Neural cell (in vitro differentiated cells): ENCODE measurements around the gene IRX3. TPM values are rescaled to one million over a fixed set of nuclear protein-coding genes. Genes with fewer than 3 reads are reported as not detected.

Experiments
- H2AFZ ChIP-seq: fragments of 200-600, 300-800 bp; sonication (generic), shearing (Covaris generic); 2 replicates; pipeline ENCODE4 v1.6.0; 2014; ENCODE audit warnings: low read depth, mild to moderate bottlenecking, antibody characterized with exemption, low read length, moderate library complexity
- H3F3A ChIP-seq: fragments of 200-600 bp; shearing (Covaris generic); 2 replicates; pipeline ENCODE4 v1.6.1; 2016; ENCODE audit warnings: mild to moderate bottlenecking, moderate library complexity, mixed read lengths, antibody characterized with exemption, low read length; ENCODE audit not compliant: insufficient read depth, poor library complexity, severe bottlenecking
- H3K27ac ChIP-seq: fragments of 200-600, 300-800 bp; sonication (generic), shearing (Covaris generic); 2 replicates; pipeline ENCODE4 v1.5.1; 2014; ENCODE audit warnings: mild to moderate bottlenecking, low read length, moderate library complexity
- H3K27me3 ChIP-seq: fragments of 300-800, 200-600 bp; sonication (generic), shearing (Covaris generic); 2 replicates; pipeline ENCODE4 v1.6.0; 2014; ENCODE audit warnings: mild to moderate bottlenecking, low read depth, low read length, moderate library complexity; ENCODE audit not compliant: insufficient read depth
- H3K36me3 ChIP-seq: fragments of 300-800, 200-600 bp; sonication (generic), shearing (Covaris generic); 2 replicates; pipeline ENCODE4 v1.5.1; 2014; ENCODE audit warnings: mild to moderate bottlenecking, antibody characterized with exemption, low read length, moderate library complexity; ENCODE audit not compliant: insufficient read depth
- H3K4me2 ChIP-seq: fragments of 300-800, 200-600 bp; sonication (generic), shearing (Covaris generic); 2 replicates; pipeline ENCODE4 v1.6.0; 2014; ENCODE audit warnings: mild to moderate bottlenecking, low read length
- H3K4me3 ChIP-seq: fragments of 300-800, 200-600 bp; sonication (generic), shearing (Covaris generic); 2 replicates; pipeline ENCODE4 v1.5.1; 2014; ENCODE audit warnings: mild to moderate bottlenecking, low read length, moderate library complexity
- H3K79me2 ChIP-seq: fragments of 200-600 bp; shearing (Covaris generic); replicated peaks from 2 replicates; pipeline ENCODE4 v1.6.0; 2014; ENCODE audit warnings: mild to moderate bottlenecking, low read length, moderate library complexity; ENCODE audit not compliant: insufficient read depth
- H3K9ac ChIP-seq: fragments of 300-800, 200-600 bp; sonication (generic), shearing (Covaris generic); 2 replicates; pipeline ENCODE4 v1.6.1; 2016; ENCODE audit warnings: mild to moderate bottlenecking, low read length, mixed read lengths
- H3K9me2 ChIP-seq: fragments of 200-600 bp; shearing (Covaris generic); 2 replicates; pipeline ENCODE4 v1.6.1; 2016; ENCODE audit warnings: mild to moderate bottlenecking, low read length, mixed read lengths; ENCODE audit not compliant: insufficient read depth
- H3K9me3 ChIP-seq: fragments of 200-600, 300-800 bp; sonication (generic), shearing (Covaris generic); 2 replicates; pipeline ENCODE4 v1.6.1; 2016; ENCODE audit warnings: mild to moderate bottlenecking, mixed run types, low read length, moderate library complexity, mixed read lengths
- H4K20me1 ChIP-seq: fragments of 200-600 bp; shearing (Covaris generic); 2 replicates; pipeline ENCODE4 v1.6.1; 2016; ENCODE audit warnings: mild to moderate bottlenecking, mixed run types; ENCODE audit not compliant: insufficient read depth
- EP300 ChIP-seq: fragments of 450-650 bp; conservative IDR thresholded peaks from 2 replicates; pipeline ENCODE4 v1.6.1; 2014; ENCODE audit warnings: antibody characterized with exemption, mild to moderate bottlenecking, moderate library complexity; ENCODE audit not compliant: poor library complexity, severe bottlenecking
- EZH2 ChIP-seq: fragments of 200-600, 300-800 bp; shearing (Covaris generic), sonication (generic); IDR thresholded peaks from 2 replicates; pipeline ENCODE4 v1.6.1; 2014; ENCODE audit warnings: antibody characterized with exemption, low read length, borderline replicate concordance, mild to moderate bottlenecking; ENCODE audit not compliant: insufficient read depth, poor library complexity, severe bottlenecking
- MXI1 ChIP-seq: fragments of 450-650 bp; conservative IDR thresholded peaks from 2 replicates; pipeline ENCODE4 v1.6.1; 2014; ENCODE audit warnings: antibody characterized with exemption, mild to moderate bottlenecking; ENCODE audit not compliant: poor library complexity, severe bottlenecking
- POLR2AphosphoS5 ChIP-seq: IDR thresholded peaks from 2 replicates; pipeline ENCODE4 v1.6.1; 2012
- RAD21 ChIP-seq: fragments of 450-650 bp; conservative IDR thresholded peaks from 2 replicates; pipeline ENCODE4 v1.6.1; 2014; ENCODE audit warnings: antibody characterized with exemption, mild to moderate bottlenecking, moderate library complexity
- SMC3 ChIP-seq: fragments of 450-650 bp; conservative IDR thresholded peaks from 2 replicates; pipeline ENCODE4 v1.6.1; 2014; ENCODE audit warnings: antibody characterized with exemption, mild to moderate bottlenecking, moderate library complexity; ENCODE audit not compliant: poor library complexity
- TAF1 ChIP-seq: IDR thresholded peaks from 2 replicates; pipeline ENCODE4 v1.6.1; 2012; ENCODE audit warnings: low read depth
- polyA plus RNA-seq: library from polyadenylated mRNA; depleted of rRNA; stranded (reverse); fragments of >200 nt; gene quantifications from 2 replicates; pipeline ENCODE4 v1.2.3, GENCODE V29; 2014
- TF ChIP-seq, protein P1 (sequence below): fragments of 450-650 bp; IDR thresholded peaks from 2 replicates; pipeline ENCODE4 v1.5.1; 2014; ENCODE audit warnings: antibody characterized with exemption, mild to moderate bottlenecking, moderate library complexity; ENCODE audit not compliant: poor library complexity, severe bottlenecking
- TF ChIP-seq, protein P2 (sequence below): IDR thresholded peaks from 2 replicates; pipeline ENCODE4 v1.6.1; 2012; ENCODE audit warnings: borderline replicate concordance

Gene IRX3
- polyA plus RNA-seq, 1 donor from 2014 or later, result not detected

DNA sequence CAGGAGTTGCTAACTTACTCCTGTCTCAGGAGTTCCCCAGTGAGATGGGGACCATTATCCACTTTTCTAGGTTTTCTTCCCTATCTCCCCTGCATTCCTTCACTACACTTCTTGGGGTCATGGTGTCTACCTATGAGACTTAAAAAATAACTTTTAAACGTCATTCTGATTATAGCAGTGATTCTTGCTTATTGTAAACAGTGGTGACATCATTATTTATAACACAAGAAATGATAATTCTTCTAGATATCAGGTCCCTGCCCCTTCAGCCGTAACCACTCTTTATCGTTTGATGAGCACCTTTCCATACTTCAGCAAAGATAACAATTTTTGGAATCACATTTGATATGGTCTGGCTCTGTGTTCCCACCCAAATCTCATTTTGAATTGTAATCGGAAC lies 27.2 kb upstream of the IRX3 start:
- no peaks in the 10 kb centered on the region for H3K9me3 ChIP-seq
- no peaks in the 10 kb centered on the region for H3K9me2 ChIP-seq
- H3K36me3 ChIP-seq, result no peaks in the 10 kb centered on the region
- no peaks in the 10 kb centered on the region for H3F3A ChIP-seq
- H3K27ac ChIP-seq, result no peak overlapping the region
- H3K4me3 ChIP-seq, result no peak overlapping the region
- no peak overlapping the region for H3K9ac ChIP-seq
- H2AFZ ChIP-seq, result no peak overlapping the region
- H4K20me1 ChIP-seq, result no peaks in the 10 kb centered on the region
- H3K4me2 ChIP-seq, result no peak overlapping the region
- H3K27me3 ChIP-seq, result no peaks in the 10 kb centered on the region
- no peak for TF ChIP-seq MXI1
- TF ChIP-seq EZH2, result no peak
- no peak for TF ChIP-seq SMC3
- no peak for TF ChIP-seq EP300
- no peak for TF ChIP-seq TAF1
- TF ChIP-seq, protein P1, sequence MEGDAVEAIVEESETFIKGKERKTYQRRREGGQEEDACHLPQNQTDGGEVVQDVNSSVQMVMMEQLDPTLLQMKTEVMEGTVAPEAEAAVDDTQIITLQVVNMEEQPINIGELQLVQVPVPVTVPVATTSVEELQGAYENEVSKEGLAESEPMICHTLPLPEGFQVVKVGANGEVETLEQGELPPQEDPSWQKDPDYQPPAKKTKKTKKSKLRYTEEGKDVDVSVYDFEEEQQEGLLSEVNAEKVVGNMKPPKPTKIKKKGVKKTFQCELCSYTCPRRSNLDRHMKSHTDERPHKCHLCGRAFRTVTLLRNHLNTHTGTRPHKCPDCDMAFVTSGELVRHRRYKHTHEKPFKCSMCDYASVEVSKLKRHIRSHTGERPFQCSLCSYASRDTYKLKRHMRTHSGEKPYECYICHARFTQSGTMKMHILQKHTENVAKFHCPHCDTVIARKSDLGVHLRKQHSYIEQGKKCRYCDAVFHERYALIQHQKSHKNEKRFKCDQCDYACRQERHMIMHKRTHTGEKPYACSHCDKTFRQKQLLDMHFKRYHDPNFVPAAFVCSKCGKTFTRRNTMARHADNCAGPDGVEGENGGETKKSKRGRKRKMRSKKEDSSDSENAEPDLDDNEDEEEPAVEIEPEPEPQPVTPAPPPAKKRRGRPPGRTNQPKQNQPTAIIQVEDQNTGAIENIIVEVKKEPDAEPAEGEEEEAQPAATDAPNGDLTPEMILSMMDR, result no peak
- TF ChIP-seq RAD21, result no peak
- no peak for TF ChIP-seq POLR2AphosphoS5
- TF ChIP-seq, protein P2, sequence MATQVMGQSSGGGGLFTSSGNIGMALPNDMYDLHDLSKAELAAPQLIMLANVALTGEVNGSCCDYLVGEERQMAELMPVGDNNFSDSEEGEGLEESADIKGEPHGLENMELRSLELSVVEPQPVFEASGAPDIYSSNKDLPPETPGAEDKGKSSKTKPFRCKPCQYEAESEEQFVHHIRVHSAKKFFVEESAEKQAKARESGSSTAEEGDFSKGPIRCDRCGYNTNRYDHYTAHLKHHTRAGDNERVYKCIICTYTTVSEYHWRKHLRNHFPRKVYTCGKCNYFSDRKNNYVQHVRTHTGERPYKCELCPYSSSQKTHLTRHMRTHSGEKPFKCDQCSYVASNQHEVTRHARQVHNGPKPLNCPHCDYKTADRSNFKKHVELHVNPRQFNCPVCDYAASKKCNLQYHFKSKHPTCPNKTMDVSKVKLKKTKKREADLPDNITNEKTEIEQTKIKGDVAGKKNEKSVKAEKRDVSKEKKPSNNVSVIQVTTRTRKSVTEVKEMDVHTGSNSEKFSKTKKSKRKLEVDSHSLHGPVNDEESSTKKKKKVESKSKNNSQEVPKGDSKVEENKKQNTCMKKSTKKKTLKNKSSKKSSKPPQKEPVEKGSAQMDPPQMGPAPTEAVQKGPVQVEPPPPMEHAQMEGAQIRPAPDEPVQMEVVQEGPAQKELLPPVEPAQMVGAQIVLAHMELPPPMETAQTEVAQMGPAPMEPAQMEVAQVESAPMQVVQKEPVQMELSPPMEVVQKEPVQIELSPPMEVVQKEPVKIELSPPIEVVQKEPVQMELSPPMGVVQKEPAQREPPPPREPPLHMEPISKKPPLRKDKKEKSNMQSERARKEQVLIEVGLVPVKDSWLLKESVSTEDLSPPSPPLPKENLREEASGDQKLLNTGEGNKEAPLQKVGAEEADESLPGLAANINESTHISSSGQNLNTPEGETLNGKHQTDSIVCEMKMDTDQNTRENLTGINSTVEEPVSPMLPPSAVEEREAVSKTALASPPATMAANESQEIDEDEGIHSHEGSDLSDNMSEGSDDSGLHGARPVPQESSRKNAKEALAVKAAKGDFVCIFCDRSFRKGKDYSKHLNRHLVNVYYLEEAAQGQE, result no peak
- H3K79me2 ChIP-seq, result no peaks in the 10 kb centered on the region

DNA sequence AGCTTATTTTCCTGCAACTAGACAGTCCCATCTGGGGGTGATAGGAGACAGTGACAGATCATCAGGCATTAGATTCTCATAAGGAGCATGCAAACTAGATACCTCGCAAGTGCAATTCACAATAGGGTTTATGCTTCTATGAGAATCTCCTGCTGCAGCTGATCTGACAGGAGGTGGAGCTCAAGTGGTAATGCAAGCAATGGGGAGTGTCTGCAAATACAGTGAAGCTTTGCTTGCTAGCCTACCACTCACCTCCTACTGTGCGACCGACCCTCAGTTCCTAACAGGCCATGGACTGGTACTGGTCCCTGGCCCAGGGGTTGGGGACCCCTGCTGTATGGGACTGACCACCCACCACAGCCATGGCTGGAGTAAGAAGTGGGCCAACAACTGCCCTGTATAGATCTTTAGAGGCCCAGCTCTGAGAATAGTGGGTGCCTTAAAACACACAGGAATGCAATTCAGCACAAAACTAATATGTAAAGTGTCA lies 26.0 kb upstream of the IRX3 start:
- H3K79me2 ChIP-seq, result no peaks in the 10 kb centered on the region
- TF ChIP-seq, protein P1, result no peak
- TF ChIP-seq RAD21 (no peak), POLR2AphosphoS5 (no peak), TAF1 (no peak), MXI1 (no peak), SMC3 (no peak), EP300 (no peak), EZH2 (no peak)
- TF ChIP-seq, protein P2, result no peak
- H4K20me1 ChIP-seq, result no peaks in the 10 kb centered on the region
- no peaks in the 10 kb centered on the region for H3K36me3 ChIP-seq
- H3F3A ChIP-seq, result no peaks in the 10 kb centered on the region
- H3K9ac ChIP-seq, result no peak overlapping the region
- no peak overlapping the region for H3K4me2 ChIP-seq
- no peaks in the 10 kb centered on the region for H3K27me3 ChIP-seq
- no peak overlapping the region for H3K4me3 ChIP-seq
- no peaks in the 10 kb centered on the region for H3K9me2 ChIP-seq
- H3K27ac ChIP-seq, result no peak overlapping the region
- H3K9me3 ChIP-seq, result no peaks in the 10 kb centered on the region
- no peak overlapping the region for H2AFZ ChIP-seq
